Stimulated activated CD4-positive, alpha-beta T cell treated with anti-CD3 and anti-CD28 coated beads, Interleukin-15, amount 100 ng/mL, for 48 hours (primary cell): ENCODE results near the gene KCNK15.
"Not testable (repeated sequence)": the region's sequence is repeated elsewhere in the genome, so short reads cannot be mapped to it uniquely, and the experiment has no call there.

ENCODE experiments used
- DNase-seq, 2 donors: peaks; one replicate each; pipeline ENCODE4 v3.0.0-alpha.2; 2020; ENCODE audit warnings: low read depth in 2 of 2

The KCNK15 gene

DNA sequence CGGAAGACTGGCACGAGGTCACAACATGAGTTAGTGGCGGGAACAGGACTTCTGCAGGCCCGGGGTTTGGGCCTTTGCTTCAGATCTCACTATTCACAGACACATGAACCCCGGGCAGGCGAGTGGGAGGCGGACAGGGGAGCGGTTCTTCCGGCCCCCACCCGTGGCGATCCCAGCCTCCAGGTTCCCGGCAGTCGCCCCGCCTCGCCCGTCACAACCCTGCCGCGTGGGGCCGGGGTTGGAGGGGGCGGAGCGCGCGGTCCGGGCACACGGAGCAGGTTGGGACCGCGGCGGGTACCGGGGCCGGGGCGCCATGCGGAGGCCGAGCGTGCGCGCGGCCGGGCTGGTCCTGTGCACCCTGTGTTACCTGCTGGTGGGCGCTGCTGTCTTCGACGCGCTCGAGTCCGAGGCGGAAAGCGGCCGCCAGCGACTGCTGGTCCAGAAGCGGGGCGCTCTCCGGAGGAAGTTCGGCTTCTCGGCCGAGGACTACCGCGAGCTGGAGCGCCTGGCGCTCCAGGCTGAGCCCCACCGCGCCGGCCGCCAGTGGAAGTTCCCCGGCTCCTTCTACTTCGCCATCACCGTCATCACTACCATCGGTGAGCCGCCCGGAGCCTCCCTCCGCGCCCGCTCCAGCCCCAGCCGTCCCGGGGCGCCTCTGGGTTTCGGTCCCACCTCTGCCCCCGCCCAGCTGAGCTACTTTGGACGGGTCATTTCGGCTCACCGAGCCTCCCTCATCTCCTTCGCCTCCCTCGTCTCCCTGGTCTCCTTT is at the start of gene KCNK15:
Gene KCNK15 (plus strand): TSS at position 268 of the 769 bp plus-strand sequence. CDS start 46 bp downstream, at position 314.
- no peak for DNase-seq

DNA sequence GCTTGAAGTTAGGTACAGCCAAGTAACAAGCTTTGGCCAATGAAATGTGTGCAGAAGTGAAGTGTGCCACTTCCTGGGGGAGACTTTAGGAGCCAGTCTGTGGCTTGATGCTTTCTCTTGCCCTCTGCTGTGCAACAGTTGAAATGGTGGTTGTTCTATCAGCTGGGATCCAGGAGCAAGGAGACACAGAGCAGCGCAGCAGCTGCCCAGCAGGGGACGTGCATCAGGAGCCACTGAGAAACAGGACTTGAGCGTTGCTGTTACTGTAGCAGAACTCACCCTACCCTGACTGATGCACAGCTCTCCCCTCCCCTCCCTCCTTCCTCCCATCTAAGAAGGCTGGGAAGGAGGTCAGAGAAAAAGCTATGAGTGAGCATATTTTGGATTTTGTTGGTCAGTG is 49.4 kb upstream of the KCNK15 start:
- DNase-seq = no peak

DNA sequence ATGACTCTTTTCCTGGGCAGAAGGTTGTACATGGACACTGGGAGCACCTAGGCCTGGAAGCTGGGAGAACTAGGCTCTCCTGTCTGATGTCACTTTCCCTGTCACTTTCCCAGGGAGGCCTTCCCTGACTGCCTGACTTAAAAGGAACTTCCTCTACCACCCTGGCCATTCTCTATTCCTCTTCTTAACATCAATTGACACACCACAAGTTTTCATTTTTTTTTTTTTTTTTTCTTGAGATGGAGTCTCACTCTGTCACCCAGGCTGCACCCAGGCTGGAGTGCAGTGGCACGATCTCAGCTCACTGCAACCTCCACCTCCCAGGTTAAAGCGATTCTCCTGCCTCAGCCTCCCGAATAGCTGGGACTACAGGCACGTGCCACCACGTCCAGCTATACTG is 48.6 kb upstream of the KCNK15 start:
- DNase-seq = not testable (repeated sequence)

DNA sequence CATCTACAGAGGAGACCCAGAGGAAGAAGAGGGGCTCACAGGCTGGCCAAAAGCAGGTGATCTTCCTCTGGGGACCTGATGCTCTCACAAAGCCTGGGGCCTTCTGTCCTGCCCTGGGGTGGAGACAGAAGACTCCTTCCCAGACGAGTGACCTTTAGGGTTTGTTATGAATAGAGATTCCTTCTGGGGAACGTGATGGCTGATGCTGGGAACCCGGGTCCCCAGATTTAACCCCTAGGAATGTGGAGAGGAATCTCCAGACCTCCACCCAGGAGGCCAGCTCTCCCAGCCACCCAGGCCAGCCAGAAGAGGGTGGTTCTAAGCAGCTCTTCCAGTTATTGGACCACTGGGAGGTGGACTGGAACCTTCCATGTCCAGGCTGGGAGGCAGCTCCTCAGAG is 47.3 kb upstream of the KCNK15 start:
- DNase-seq = no peak

DNA sequence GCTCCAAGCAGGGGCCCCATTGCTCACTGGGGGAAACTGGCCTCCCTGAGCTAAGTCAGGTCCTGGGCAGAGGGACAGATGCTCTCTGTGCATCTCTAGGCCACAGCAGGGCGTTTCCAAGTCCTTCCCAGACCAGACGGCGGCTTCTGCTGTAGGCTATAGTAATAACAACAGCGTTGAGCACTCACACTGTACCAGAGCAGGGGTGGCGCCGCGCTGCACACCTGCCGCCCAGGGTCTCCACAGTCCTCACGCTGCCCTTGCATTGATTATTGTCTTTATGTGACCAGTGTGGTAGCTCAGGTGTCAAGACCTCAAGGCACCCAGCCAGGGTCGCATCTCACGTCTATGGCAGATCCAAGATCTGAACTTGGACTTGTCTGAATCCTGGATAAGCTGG is 45.4 kb upstream of the KCNK15 start:
- DNase-seq = no peak

DNA sequence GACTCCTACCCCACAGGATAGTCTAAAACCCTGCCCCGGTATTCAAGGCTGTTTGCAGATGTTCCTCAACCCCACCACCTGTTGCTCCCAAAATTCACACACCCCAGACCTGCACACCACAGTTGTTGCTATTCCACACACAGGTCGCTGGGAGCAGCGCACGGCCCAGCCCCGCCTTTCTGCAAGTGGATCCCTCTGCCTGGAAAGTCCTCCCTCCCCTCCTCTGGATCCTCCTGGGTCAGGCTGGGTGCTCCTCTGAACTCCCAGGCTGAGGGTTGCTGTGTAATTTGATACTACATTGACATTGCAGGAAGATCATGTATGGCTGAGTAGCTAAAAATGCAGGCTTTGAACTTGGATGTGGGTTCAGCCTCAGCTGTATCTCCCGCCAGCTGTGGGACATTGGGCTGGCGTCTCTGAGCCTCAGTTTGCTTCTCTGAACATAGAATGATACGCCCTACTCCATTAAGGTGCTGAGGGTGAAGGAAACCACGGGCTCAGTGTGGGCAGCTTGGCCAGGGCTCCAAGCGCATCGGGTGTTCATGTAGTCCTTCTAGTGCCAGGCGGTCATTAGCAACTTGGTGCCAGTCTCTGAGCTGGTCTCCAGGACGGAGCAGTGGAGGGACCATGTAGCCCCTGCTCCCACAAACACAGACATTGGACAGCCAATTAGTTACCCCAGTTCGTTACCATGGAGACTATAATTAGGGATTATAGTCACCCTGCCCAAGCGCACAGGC is 44.4 kb upstream of the KCNK15 start:
- no peak for DNase-seq

DNA sequence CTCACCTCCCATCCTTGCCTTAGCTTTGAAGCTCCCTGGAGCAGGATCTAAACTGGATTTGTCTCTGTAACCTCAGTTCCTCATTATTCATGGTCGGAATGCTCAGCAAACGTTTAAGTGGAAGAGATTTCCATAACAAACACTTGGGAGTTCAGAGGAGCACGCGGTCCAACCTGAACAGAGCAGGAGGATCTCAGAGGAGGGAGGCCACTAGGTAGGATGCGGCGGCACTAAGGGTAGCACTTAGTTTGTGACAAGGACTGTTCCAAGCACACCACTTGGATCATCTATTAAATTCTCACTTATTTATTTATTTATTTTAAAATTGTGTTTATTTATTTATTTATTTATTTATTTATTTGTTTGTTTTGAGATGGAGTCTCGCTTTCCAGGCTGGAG is 43.8 kb upstream of the KCNK15 start:
- DNase-seq = no peak

DNA sequence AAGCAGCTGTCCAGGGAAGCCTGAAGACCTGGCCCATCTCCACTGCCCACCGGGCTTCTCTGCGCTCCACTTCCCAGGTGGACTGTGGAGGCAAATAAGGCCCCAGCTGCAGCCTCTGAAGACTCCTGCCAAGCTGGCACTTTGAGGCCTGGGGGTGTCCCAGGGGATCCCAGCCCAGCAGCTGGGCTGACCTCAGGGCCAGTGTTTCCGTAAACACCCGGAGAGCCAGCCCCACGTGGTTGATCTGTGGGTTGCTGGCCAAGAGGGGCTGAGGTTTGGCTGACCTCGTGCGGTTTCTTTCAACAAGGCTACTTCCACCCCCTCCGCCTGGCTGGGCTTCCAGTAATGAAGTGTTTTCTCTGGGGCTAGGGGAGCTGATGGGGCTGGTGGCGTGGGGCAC is 42.9 kb upstream of the KCNK15 start:
- DNase-seq = no peak

DNA sequence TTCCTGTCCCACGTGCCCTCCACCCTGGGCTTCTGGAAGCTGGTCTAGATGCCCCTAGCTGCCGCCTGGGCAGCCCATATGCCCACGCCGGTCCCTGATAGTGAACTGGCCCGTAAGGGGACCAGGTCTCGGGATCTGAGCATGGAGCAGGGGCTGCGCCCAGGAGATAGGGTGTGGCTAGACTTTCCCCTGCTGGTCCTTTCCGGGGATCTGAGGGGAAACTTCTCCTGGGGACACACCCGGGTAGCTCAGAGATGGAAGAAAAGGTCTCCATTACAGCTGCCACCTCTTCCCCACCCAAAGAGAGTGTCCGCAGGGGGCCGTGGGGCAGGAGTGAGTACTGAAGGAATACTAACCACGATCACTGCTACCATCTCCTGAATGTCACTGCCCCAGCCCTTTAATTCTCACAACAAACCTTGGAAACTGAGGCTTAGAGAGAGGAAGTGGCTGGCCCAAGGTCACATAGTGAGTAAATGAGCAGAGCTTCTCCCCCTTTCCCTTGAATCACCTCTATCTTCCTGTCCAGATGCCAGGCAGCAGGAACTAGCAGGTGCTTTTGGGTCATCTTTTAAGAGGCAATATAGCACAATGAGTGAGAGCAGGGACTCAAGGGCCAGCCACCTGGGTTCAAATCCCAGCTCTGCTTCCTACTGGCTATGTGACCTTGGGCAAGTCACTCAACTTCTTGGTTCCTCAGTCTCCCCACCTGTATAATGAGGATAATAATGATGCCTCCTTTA is 42.3 kb upstream of the KCNK15 start:
- DNase-seq = no peak

DNA sequence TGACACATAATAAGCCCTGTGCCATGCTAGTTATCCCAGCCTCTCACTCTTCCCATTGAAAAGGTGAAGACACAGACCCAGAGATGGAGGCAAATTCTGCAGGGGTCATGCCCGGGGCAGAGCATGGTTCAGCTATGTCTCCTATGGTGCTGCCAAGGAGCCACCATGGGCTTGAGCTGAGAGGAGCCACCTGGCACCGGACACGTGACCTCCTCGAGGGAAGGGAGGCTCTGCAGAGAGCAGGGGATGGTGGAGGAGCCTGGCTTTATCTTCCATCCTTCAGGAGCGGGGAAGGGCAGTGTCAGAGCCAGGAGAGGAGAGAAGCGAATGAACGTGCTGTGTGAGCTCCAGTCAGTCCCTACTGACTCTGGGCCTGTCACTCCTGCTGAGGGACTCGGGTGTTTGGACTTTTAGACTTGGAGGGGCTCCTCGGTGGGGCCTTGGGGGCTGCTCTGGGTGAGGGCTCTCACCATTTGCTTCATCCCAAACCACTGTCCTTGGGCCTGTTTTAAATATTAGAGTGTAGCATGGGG is 41.6 kb upstream of the KCNK15 start:
- no peak for DNase-seq

DNA sequence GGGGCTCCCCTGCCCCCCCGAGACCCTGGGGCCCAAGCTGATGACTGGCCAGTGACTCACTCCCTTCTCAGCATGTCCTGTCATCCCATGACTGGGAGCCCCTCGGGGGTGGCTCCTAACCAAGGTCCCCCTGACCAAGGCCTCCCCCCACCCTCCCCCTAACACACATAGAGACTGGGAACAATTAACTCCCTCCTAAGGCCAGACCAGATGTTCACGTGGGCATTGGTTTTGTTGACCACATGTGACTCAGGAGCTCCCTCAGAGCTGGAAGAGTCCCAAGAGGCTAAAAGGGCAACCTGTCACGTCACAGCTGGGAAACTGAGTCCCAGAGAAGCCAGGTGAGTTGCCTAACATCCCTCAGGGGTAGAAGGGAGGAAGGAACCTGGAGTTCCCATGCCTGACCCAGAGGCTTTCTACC is 41.1 kb upstream of the KCNK15 start:
- DNase-seq = no peak

DNA sequence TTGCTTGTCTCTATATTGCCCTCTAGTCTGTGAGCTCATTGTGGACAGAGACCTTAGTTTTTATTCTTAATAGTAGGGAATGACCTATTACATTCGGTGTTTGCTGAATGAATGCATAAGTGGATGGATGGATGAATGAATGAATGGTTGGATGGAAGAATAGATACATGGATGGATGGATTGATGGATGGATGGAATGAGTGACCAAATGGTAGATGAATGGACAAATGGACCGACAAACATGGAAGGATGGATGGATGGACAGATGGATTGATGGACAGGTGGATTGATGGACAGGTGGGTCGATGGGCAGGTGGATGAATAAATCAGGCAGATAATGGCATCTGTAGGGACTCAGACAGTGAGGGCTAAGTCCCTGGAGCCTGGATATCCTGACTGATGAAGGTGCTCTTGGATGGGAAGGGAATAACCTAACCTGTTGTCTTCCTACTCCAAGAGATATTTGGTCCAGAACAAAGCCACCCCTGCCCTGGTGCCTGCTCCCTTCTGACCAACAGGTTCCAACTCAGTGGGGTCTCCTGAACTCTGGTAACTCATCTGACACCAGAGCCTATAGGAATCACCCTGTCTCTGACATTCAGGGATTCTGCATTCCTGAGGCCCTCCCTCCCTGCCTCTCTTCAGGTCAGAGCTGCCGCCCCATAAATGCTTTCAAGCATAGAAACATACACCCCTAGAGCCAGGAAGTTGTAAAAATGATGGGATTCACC is 40.1 kb upstream of the KCNK15 start:
- DNase-seq = no peak

DNA sequence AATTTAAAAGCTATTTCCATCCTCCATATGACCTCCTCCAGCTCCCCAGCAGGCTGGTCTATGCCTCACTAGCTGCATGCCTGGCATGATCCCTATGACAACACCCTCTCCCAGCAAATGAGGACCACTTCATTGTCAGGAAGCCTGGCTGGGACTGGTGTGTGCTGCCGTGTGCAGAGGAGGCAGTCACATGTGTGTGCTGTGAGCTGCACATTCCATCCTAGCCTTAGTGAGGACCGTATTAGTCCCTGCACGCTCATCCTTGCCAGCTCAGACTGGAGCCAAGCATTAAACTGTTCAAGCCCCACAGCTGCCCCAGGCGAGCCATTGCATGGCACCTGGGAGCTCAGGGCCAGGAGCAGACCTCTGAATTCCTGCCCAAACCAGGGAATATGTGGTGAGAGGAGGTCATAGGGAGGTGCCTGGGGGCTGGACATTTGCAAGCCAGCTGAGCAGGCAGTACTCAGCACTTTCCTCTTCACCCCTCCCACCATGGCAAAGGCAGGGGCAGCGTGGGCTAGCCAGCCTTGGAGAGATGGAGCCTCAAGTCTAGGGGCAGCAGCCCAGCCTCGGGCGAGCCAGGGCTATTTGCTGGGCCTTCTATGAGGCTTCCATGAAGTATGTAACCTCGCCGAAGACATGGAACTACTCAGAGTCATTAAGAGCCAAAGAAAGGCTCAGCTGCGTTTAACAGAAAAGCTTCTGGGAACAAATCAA is 39.2 kb upstream of the KCNK15 start:
- DNase-seq = no peak

DNA sequence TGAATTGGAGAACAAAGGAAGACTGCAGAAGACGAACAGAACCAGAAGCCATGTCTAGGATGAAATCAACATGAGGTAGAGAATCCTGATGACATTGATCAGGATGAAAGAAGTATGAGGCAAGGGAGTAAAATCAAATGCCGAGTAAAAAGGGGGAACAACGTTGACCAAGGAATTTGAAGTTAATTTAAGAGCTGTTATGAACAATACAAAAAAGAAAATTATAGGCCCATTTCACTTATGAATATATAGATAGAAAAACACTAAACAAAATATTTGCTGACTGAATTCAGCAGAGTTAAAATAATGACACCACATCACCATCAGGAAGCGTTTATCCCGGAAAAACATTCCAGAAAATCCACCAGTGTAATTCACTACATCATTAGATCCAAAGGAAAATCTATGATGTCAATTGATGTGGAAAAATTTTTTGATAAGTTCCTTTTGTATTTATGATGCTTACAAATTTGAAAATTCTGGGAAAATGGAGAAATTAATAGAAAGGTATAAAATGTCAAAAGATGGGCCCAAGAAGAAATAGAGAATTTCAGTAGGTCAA is 38.6 kb upstream of the KCNK15 start:
- no peak for DNase-seq

DNA sequence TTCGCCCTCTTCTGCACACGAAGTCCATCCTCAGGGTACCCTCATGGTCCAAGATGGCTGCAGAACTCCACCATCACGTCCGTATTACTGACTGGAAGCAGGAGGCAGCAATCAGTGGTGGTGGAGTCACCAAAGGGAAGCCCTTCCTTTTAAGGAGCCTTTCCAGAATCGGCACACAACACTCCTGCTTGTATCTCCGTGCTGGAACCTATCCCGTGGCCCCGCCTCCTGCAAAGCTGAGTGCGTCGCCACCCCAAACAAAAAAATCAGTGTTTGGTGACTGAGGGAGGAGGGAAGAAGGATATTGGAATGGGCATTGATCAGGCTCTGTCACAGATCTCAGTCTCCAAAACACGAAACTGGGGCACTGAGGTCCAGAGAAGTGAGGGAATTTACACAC is 36.3 kb upstream of the KCNK15 start:
- no peak for DNase-seq

DNA sequence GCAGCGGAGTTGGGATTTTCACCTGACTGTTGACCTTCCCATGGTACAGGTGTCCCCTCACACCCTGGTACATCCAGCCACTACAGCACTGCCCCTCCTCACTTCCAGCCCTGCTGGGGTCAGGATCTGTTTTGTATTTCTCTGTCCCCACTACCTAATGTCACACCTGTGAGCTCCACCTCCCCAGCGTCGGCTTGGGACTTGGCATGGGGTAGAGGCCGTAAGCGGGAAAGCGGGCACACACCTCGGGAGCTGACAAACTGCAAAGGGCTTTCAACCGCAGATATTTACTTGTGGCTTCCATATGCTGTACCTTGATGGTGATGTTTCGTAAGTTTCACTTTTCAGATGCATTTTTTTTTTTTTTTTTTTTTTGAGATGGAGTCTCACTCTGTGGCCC is 35.9 kb upstream of the KCNK15 start:
- DNase-seq = no peak

DNA sequence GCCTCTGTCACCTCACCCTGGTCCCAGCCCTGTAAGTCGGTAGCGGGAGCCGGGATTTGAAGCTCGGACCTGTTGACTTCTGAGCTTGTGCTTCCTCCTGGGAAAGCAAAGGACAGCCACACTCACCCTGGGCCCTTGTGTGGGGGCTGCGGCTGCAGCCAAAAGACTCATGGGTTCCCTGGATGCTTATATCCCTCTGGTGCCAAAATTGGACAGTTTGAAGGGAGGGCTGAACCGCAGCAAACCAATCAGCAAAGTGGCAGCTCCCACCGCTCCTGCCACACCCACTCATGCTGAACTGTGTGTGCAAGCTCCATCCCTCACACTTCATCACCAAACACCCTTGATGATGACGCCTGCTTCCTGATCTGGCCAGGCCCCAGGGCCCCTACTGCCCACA is 34.4 kb upstream of the KCNK15 start:
- DNase-seq = no peak

DNA sequence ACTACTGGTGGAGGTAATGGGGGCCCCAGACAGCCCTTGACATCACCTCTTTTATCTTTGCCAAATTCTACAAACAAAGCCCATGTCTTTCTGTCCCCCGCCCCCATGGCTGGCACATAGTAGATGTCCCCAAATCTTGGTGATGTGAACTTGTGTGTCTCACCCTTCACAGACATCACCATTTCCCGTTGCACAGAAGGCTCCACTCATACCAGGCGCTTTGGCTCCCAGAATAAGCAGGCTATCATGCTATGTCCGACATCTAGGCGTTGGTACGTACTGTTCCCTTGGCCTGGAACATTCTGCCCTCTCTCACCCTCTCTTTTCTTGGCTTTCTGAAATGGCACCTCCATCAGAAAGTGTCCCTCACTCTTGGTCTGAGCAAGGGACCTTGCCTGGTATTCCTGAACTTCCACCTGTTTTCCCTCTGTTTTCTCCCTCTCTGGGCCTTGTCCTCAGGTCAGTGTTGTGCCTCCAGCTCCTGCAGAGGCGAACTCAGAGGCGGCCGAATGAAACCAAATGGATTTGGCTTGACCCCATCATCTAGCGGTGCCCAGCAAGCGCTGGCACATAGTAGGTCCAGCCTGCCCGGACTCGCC is 31.5 kb upstream of the KCNK15 start:
- no peak for DNase-seq

DNA sequence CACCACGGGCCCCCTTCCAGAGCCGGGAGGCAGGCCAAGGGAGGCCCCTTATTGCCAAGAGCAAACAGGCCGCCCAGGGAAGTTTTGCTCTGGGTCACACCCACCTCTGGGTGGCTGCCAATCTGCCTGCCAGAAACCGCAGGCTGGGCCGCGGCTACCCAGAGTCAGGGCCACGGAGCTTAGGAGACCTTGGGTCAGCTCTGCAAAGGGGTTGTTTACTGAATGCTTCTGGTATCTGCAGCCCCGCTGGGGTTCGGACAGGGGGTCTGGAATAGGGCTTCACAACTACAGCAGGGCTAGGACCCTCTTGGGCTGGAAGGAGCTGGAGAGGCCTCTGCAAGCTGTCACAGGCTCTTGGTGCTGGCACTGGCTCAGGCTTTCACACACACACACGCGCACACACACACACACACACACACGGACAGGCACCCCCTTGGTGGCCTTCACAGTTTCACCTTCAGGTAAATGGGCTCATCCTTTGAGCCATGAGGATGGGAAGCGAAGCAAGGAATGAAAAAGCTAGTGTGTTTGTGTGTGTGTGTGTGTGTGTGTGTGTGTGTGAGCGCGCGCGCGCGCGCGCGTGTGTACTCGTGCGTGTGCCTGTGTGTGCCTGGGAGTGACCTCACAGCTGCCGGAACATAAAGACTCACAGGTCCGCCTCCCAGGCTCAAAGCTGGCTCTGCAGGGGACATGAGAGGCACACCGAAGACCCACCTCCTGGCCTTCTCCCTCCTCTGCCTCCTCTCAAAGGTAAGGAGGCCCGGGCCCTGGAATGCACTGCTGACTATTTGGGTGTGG is 30.8 kb upstream of the KCNK15 start, which contains the start of gene CCN5:
Gene CCN5 (plus strand): TSS at position 669 of the 798 bp plus-strand sequence. CDS start 22 bp downstream, at position 691.
- DNase-seq = no peak
